Endothelial cell of umbilical vein (primary cell): ENCODE measurements around the gene AVL9. TPM values are rescaled to one million over a fixed set of nuclear protein-coding genes. Genes with fewer than 3 reads are reported as not detected.

Experiments used
- BruUV-seq: library from RNA; stranded (reverse); fragments of 400-500 nt; replicated peaks from 2 replicates; lab custom pipeline; 2021; lab: Mats Ljungman, UMichigan
- CTCF ChIA-PET: fragments of 300-600, 350-600 bp; sonication (Branson Sonifier 250); formaldehyde crosslinking; loops from one replicate; lab custom pipeline; 2021; ENCODE audit warnings: antibody characterized with exemption, inconsistent platforms; lab: Charles Lee
- POLR2A ChIA-PET: fragments of 300-600, 350-600 bp; sonication (Branson Sonifier 250); formaldehyde crosslinking; loops from one replicate; lab custom pipeline; 2021; ENCODE audit warnings: antibody characterized with exemption, inconsistent platforms; lab: Charles Lee
- DNase-seq: peaks from one replicate; pipeline ENCODE4 v3.0.0-alpha.2; 2011; ENCODE audit warnings: low read depth, low spot score
- FAIRE-seq: peaks from 2 replicates; lab custom pipeline; 2011; peaks lifted over from hg19 to GRCh38; lab: Jason Lieb, UNC
- H2AFZ ChIP-seq: 2 replicates; pipeline ENCODE4 v1.6.0; 2012; ENCODE audit warnings: low read depth, low read length, control low read depth, inconsistent platforms
- H3K27ac ChIP-seq: 2 replicates; pipeline ENCODE4 v1.5.1; 2011; ENCODE audit warnings: low read depth, mild to moderate bottlenecking, control low read depth, low read length, moderate library complexity; ENCODE audit not compliant: insufficient read depth
- H3K27me3 ChIP-seq, 2 experiments: 2 replicates each; pipeline versions ENCODE4 v1.6.0 to v1.6.1; 2011; ENCODE audit warnings: low read length in 2 of 2, mixed read lengths in 1 of 2; ENCODE audit not compliant: control insufficient read depth in 2 of 2, insufficient read depth in 2 of 2
- H3K36me3 ChIP-seq, 2 experiments: 2 replicates in 1 of 2; 3 replicates in 1 of 2; pipeline ENCODE4 v1.5.1; 2011; ENCODE audit warnings: low read length in 2 of 2, mild to moderate bottlenecking in 1 of 2, moderate library complexity in 1 of 2; ENCODE audit not compliant: control insufficient read depth in 2 of 2, insufficient read depth in 2 of 2; ENCODE audit errors: extremely low read depth in 1 of 2
- H3K4me1 ChIP-seq: 3 replicates; pipeline ENCODE4 v1.5.1; 2011; ENCODE audit warnings: mild to moderate bottlenecking, low read length; ENCODE audit not compliant: control insufficient read depth, insufficient read depth; ENCODE audit errors: extremely low read depth
- H3K4me2 ChIP-seq: 2 replicates; pipeline ENCODE4 v1.6.1; 2011; ENCODE audit warnings: low read length, control low read depth, mixed read lengths; ENCODE audit not compliant: insufficient read depth
- H3K4me3 ChIP-seq, 3 experiments: fragments of 200-600 bp in 1 of 3; sonication (generic), shearing (Covaris generic) in 1 of 3; replicated peaks in 1 of 3; 2 replicates each; pipeline ENCODE4 v1.5.1; 2011 to 2016; ENCODE audit warnings: control low read depth in 3 of 3, low read length in 3 of 3, mild to moderate bottlenecking in 2 of 3, inconsistent platforms in 1 of 3, low read depth in 1 of 3, moderate library complexity in 1 of 3; ENCODE audit not compliant: insufficient read depth in 1 of 3
- H3K79me2 ChIP-seq: 2 replicates; pipeline ENCODE4 v1.6.0; 2012; ENCODE audit warnings: low read length, inconsistent platforms; ENCODE audit not compliant: control insufficient read depth, insufficient read depth
- H3K9ac ChIP-seq: replicated peaks from 2 replicates; pipeline ENCODE3; 2011; ENCODE audit warnings: low read length, control low read depth; ENCODE audit not compliant: insufficient read depth; ENCODE audit errors: extremely low read depth
- H3K9me1 ChIP-seq: replicated peaks from 3 replicates; pipeline ENCODE4 v1.6.0; 2011; ENCODE audit warnings: mild to moderate bottlenecking, low read length; ENCODE audit not compliant: control insufficient read depth, insufficient read depth; ENCODE audit errors: extremely low read depth
- H3K9me3 ChIP-seq: replicated peaks from 2 replicates; pipeline ENCODE4 v1.5.1; 2012; ENCODE audit warnings: low read length, inconsistent platforms; ENCODE audit not compliant: control insufficient read depth, insufficient read depth
- H4K20me1 ChIP-seq: replicated peaks from 2 replicates; pipeline ENCODE3; 2011; ENCODE audit warnings: mild to moderate bottlenecking, low read length; ENCODE audit not compliant: control insufficient read depth, insufficient read depth; ENCODE audit errors: extremely low read depth
- CTCF ChIP-seq, 2 donors: IDR thresholded peaks; 1 replicate in 1 of 2; 2 replicates in 1 of 2; pipeline ENCODE4 v1.5.1; 2011; ENCODE audit warnings: low read length in 2 of 2, mild to moderate bottlenecking in 2 of 2, moderate library complexity in 2 of 2, control low read depth in 1 of 2, inconsistent platforms in 1 of 2, low read depth in 1 of 2; ENCODE audit not compliant: insufficient read depth in 1 of 2; ENCODE audit errors: extremely low read depth in 1 of 2
- EZH2 ChIP-seq: IDR thresholded peaks from 2 replicates; pipeline ENCODE4 v1.6.1; 2012; ENCODE audit warnings: borderline replicate concordance, low read depth, mild to moderate bottlenecking, moderate library complexity, low read length, inconsistent platforms; ENCODE audit not compliant: severe bottlenecking
- FOS ChIP-seq: IDR thresholded peaks from 2 replicates; pipeline ENCODE4 v1.6.1; 2011; ENCODE audit warnings: mild to moderate bottlenecking, low read length, moderate library complexity, borderline replicate concordance; ENCODE audit not compliant: insufficient read depth
- GATA2 ChIP-seq: IDR thresholded peaks from 2 replicates; pipeline ENCODE4 v1.7.0; 2011; ENCODE audit warnings: low read depth, mild to moderate bottlenecking, moderate library complexity, mixed read lengths, low read length; ENCODE audit not compliant: insufficient read length, insufficient read depth
- JUN ChIP-seq: IDR thresholded peaks from 2 replicates; pipeline ENCODE4 v1.6.1; 2011; ENCODE audit warnings: borderline replicate concordance, low read depth; ENCODE audit not compliant: insufficient read length, insufficient read depth
- MAX ChIP-seq: IDR thresholded peaks from 2 replicates; pipeline ENCODE4 v1.6.1; 2011; ENCODE audit not compliant: insufficient read depth, insufficient read length
- MYC ChIP-seq: IDR thresholded peaks from one replicate; pipeline ENCODE4 v1.6.1; 2011; ENCODE audit warnings: mild to moderate bottlenecking, low read depth, low read length
- POLR2A ChIP-seq: IDR thresholded peaks from 2 replicates; pipeline ENCODE4 v1.6.1; 2012; ENCODE audit warnings: low read depth, mild to moderate bottlenecking, control low read depth, low read length
- POLR2AphosphoS5 ChIP-seq: IDR thresholded peaks from 2 replicates; pipeline ENCODE4 v1.6.1; 2012; ENCODE audit warnings: low read depth, mild to moderate bottlenecking, control low read depth, low read length, moderate library complexity; ENCODE audit not compliant: insufficient read depth
- dilution Hi-C: fragments of 300-500 bp; cut with MboI; formaldehyde crosslinking; loops from one replicate; pipeline ENCODE4 v1.15.0; 2019; ENCODE audit warnings: low sequenced_read_pairs; ENCODE audit not compliant: extremely low pct_ligation_motif_present
- intact Hi-C: fragments of 100-400 bp; cut with micrococcal nuclease; formaldehyde crosslinking; loops from one replicate; pipeline ENCODE4 v1.10.0; 2022
- polyA plus RNA-seq, 4 experiments: library from polyadenylated mRNA; depleted of rRNA in 3 of 4; stranded (reverse) in 3 of 4; unstranded in 1 of 4; fragments of >200 nt; gene quantifications; 2 replicates each; pipeline versions ENCODE4 v1.2.1 to v1.2.3, GENCODE V29; 2011 to 2012; ENCODE audit warnings: missing spikeins in 1 of 4
- total RNA-seq: library from RNA; stranded (reverse); gene quantifications from 2 replicates; pipeline ENCODE4 v1.2.3, GENCODE V29; 2021

AVL9 gene
- total and polyA plus RNA-seq, 2 donors (not counting 3 experiments of a cell fraction or from before 2014, with no cell fraction given): 12.7 to 42.5 TPM

- H3K4me2 ChIP-seq: peak within 1 kb of the TSS; percentile 86
- BruUV-seq: no TSS peak
- peak within 1 kb of the TSS; percentile 34 for H3K27ac ChIP-seq
- H3K9ac ChIP-seq: peak within 1 kb of the TSS; percentile 57
- TF ChIP-seq CTCF (IDR thresholded peaks at IDR 0.05; ENCODE audit: extremely low read depth in 1 of 2, insufficient read depth in 1 of 2, low read depth in 1 of 2, low read length in 2 of 2) (no peak), MYC (no peak), EZH2 (no peak), POLR2AphosphoS5 (peak; percentile 89), POLR2A (peak; percentile 84), GATA2 (no peak), JUN (no peak), MAX (peak; percentile 60), FOS (peak; percentile 23)
- intact Hi-C loops (loop anchor here (1.0 to 10.0 kb wide), 7 partner anchors 97 to 1235 kb away; partner anchors contain the start of genes KBTBD2 and NT5C3A), dilution Hi-C loops (no loop called here)
- ChIA-PET CTCF (interaction anchor here (0.8 to 1.5 kb wide), 8 partner anchors 11 to 618 kb away, joined by 3 to 9 read pairs (median 4); no protein-coding TSS in a partner anchor), POLR2A (no interaction called here)
- H3K27me3 ChIP-seq: no peaks in the 10 kb centered on the region
- peak; percentile 94 for DNase-seq
- H3K9me3 ChIP-seq: no peaks in the 10 kb centered on the region
- no peaks in the 10 kb centered on the region for H3K9me1 ChIP-seq
- peaks cover 13% of the 10 kb centered on the region for H3K79me2 ChIP-seq
- H3K4me3 ChIP-seq: peak within 1 kb of the TSS; percentile 38 to 86 (median 73)
- FAIRE-seq: peak; percentile 76
- peaks cover 0 to 5% of the 10 kb centered on the region in 2 experiments for H3K36me3 ChIP-seq
- H2AFZ ChIP-seq: peak within 1 kb of the TSS; percentile 58
- no peaks in the 10 kb centered on the region for H4K20me1 ChIP-seq
- peaks cover 11% of the 10 kb centered on the region for H3K4me1 ChIP-seq
Observed at GRCh38 chr7:32490127-32490796, 5.0 kb upstream of the AVL9 start, which contains the start of gene LSM5. LSM5 (minus strand) TSS chr7:32490380; CDS start chr7:32490365, 15 bp downstream.
